T-cell (primary cell): ENCODE results near the gene ABLIM1. TPM values are rescaled to one million over a fixed set of nuclear protein-coding genes. Genes with fewer than 3 reads are reported as not detected.

Experiments used
- ATAC-seq, 4 experiments: fragments of 200-7000 bp in 3 of 4; fragments of 150-1000 bp in 1 of 4; cut with Tn5 transposase; replicated peaks in 1 of 4; 1 replicate in 3 of 4; 2 replicates in 1 of 4; pipeline ENCODE4 v1.10.0; 2021; ENCODE audit warnings: moderate library complexity in 3 of 4, mild to moderate bottlenecking in 2 of 4, moderate number of reproducible peaks in 1 of 4
- CTCF ChIA-PET, 2 donors: fragments of 300-600 bp; sonication (Branson Sonifier 250); formaldehyde crosslinking; loops; one replicate each; lab custom pipeline; 2022; ENCODE audit warnings: antibody characterized with exemption in 2 of 2; lab: Charles Lee
- POLR2A ChIA-PET, 2 donors: fragments of 300-600 bp; sonication (Branson Sonifier 250); formaldehyde crosslinking; loops; one replicate each; lab custom pipeline; 2022; ENCODE audit warnings: antibody characterized with exemption in 2 of 2; lab: Charles Lee
- DNase-seq, 35 experiments: peaks; one replicate each; pipeline versions ENCODE4 v3.0.0 to v3.0.0-alpha.2; 2013 to 2023
- H3K27ac ChIP-seq: one replicate; pipeline ENCODE4 v1.5.1; 2013; ENCODE audit warnings: low read length
- H3K27me3 ChIP-seq, 2 experiments: replicated peaks in 1 of 2; 1 replicate in 1 of 2; 2 replicates in 1 of 2; pipeline versions ENCODE4 v1.6.1 to v1.7.0; 2013; ENCODE audit warnings: low read length in 1 of 2, mixed read lengths in 1 of 2; ENCODE audit not compliant: control insufficient read depth in 2 of 2, insufficient read depth in 2 of 2; ENCODE audit errors: extremely low read depth in 1 of 2
- H3K36me3 ChIP-seq, 2 donors: 1 replicate in 1 of 2; 2 replicates in 1 of 2; pipeline versions ENCODE4 v1.6.1 to v1.7.0; 2013; ENCODE audit warnings: low read length in 1 of 2; ENCODE audit not compliant: control insufficient read depth in 2 of 2, insufficient read depth in 1 of 2; ENCODE audit errors: extremely low read depth in 1 of 2
- H3K4me1 ChIP-seq, 2 experiments: 1 replicate in 1 of 2; 2 replicates in 1 of 2; pipeline versions ENCODE4 v1.6.1 to v1.7.0; 2013; ENCODE audit warnings: low read length in 2 of 2, mixed read lengths in 1 of 2; ENCODE audit not compliant: insufficient read depth in 2 of 2, control insufficient read depth in 1 of 2; ENCODE audit errors: extremely low read depth in 1 of 2
- H3K4me3 ChIP-seq, 2 donors: 1 replicate in 1 of 2; 2 replicates in 1 of 2; pipeline versions ENCODE4 v1.5.1 to v1.7.0; 2013; ENCODE audit warnings: mild to moderate bottlenecking in 2 of 2, low read length in 1 of 2, moderate library complexity in 1 of 2; ENCODE audit not compliant: control insufficient read depth in 1 of 2; ENCODE audit errors: extremely low read depth in 1 of 2
- H3K9me3 ChIP-seq: 2 replicates; pipeline ENCODE4 v1.7.0; 2013
- H3K27ac Mint-ChIP-seq, 2 donors: one replicate each; pipeline ENCODE4 v1.8.0; 2020 to 2021; ENCODE audit warnings: mild to moderate bottlenecking in 2 of 2, mixed read lengths in 2 of 2
- H3K27me3 Mint-ChIP-seq, 2 donors: one replicate each; pipeline ENCODE4 v1.8.0; 2021 to 2022; ENCODE audit warnings: mixed read lengths in 2 of 2
- H3K36me3 Mint-ChIP-seq: one replicate; pipeline ENCODE4 v1.8.0; 2021; ENCODE audit warnings: mixed read lengths
- H3K4me1 Mint-ChIP-seq, 3 donors: one replicate each; pipeline ENCODE4 v1.8.0; 2020 to 2022; ENCODE audit warnings: mixed read lengths in 3 of 3, mild to moderate bottlenecking in 1 of 3
- H3K4me3 Mint-ChIP-seq, 3 donors: one replicate each; pipeline ENCODE4 v1.8.0; 2020 to 2022; ENCODE audit warnings: mild to moderate bottlenecking in 3 of 3, mixed read lengths in 3 of 3, moderate library complexity in 3 of 3
- H3K9me3 Mint-ChIP-seq, 3 donors: one replicate each; pipeline ENCODE4 v1.8.0; 2020 to 2022; ENCODE audit warnings: mixed read lengths in 3 of 3
- WGBS: methylation state at CpG from one replicate; pipeline ENCODE4 v1.1.5; 2013; ENCODE audit warnings: missing lambda C conversion rate; ENCODE audit not compliant: insufficient coverage; 5-methylcytosine and 5-hydroxymethylcytosine counted together
- total RNA-seq, 35 experiments: library from RNA in 6 of 35; stranded (reverse) in 6 of 35; fragments of 120-200 nt in 1 of 35; gene quantifications; one replicate each; pipeline versions ENCODE4 v1.2.1 to v1.2.4 and lab custom pipeline; 2013 to 2026

The ABLIM1 gene
- total RNA-seq, 5 donors from 2014 or later (not counting 1 experiment from before 2014, with no cell fraction given): 212 to 311 (median 266) TPM

DNA sequence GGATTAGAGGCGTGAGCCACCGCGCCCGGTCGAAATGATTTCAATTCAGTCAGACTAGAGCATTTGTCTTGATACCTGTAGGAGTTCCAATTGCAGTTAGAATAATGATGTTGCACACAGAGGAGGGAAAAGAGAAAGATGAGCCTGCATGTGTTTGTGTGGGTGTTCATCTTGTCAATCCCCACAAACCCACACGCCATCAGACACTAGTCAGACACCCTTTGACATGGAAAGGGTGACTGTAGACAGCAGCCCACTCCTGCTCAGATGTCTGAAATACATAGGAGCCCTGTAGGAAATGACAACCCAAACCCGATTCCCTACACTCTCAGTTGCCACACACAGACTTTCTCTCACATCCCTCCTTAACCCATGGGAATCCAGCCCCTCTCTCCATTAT is 92.0 kb downstream of the ABLIM1 start:
- Mint-ChIP-seq H3K4me1 (no peaks in the 10 kb centered on the region), H3K36me3 (no peaks in the 10 kb centered on the region), H3K27me3 (peaks cover 0 to 2% of the 10 kb centered on the region in 2 donors), H3K4me3 (no peak overlapping the region), H3K9me3 (no peaks in the 10 kb centered on the region), H3K27ac (no peak overlapping the region)
- Histone ChIP-seq H3K27ac (no peak overlapping the region), H3K27me3 (no peaks in the 10 kb centered on the region), H3K9me3 (no peaks in the 10 kb centered on the region), H3K4me1 (no peaks in the 10 kb centered on the region), H3K4me3 (no peak overlapping the region), H3K36me3 (no peaks in the 10 kb centered on the region)
- DNase-seq (no peak), ATAC-seq (no peak)
- ChIA-PET POLR2A (no interaction called here), CTCF (interaction anchor here in 1 of 2 donors (0.6 to 0.7 kb wide), 2 partner anchors 58 to 195 kb away, joined by 3 read pairs; no protein-coding TSS in a partner anchor)
- WGBS: 79% methylated on average over 3 of the region's 7 CpGs

DNA sequence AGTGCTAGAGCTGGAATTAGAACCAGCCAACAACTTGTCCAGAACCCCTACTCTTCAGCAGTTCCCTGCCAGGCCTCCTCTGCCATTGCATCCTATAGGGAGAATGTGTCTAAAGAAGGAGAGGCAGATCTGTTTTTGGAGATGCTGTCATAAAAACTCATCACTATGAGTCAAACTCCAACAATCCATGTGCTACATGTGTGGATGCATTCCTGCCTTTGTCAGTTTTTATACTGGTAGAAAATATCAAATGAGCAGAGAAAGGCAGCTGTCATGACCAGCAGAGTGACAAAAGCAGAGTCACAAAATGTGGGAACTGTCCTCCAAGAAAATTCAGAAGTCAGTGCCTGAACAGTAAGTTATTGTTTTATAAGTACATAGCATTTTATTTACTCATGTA is 93.0 kb downstream of the ABLIM1 start:
- CTCF ChIA-PET: no interaction called here
- no peaks in the 10 kb centered on the region for H3K9me3 Mint-ChIP-seq

DNA sequence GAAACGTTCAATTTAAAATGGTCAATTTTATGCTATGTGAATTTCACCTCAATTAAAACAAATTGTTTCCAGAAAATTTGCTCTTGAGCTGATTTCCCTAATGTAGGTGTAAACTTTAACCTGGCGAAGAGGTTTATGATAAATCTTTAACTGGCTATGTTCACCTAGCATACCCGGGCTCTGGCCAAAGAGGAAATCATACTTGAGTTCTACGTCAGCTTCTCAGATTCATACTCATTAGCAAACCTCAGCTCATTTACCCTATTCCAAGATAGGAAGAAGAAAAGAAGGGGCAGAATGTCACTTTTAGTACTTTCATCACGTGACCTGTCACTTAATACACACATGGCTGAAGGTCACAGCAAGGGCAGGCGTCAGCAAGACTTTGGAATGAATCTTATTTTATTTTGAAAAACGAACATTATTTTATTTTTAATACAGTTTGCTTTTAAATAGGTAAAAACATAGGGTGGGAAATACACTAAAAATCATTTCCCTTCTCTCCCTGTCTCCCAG is 97.0 kb downstream of the ABLIM1 start:
- H3K36me3 Mint-ChIP-seq: peaks cover 7% of the 10 kb centered on the region
- ChIA-PET POLR2A (interaction anchor here in 1 of 2 donors (0.6 kb wide), 1 partner anchor 218 kb away, joined by 3 read pairs; no protein-coding TSS in a partner anchor), CTCF (no interaction called here)
- H3K4me3 Mint-ChIP-seq: no peak overlapping the region
- no peaks in the 10 kb centered on the region for H3K27me3 ChIP-seq
- no peaks in the 10 kb centered on the region for H3K4me1 ChIP-seq
- H3K36me3 ChIP-seq: no peaks in the 10 kb centered on the region
- H3K4me1 Mint-ChIP-seq: no peaks in the 10 kb centered on the region
- no CpG with 5 or more reads among the region's 7 CpGs for WGBS
- H3K4me3 ChIP-seq: no peak overlapping the region
- H3K27me3 Mint-ChIP-seq: no peaks in the 10 kb centered on the region
- no peak overlapping the region for H3K27ac ChIP-seq
- no peak overlapping the region for H3K27ac Mint-ChIP-seq
- H3K9me3 Mint-ChIP-seq: peaks cover 6 to 9% (median 7%) of the 10 kb centered on the region in 3 donors
- ATAC-seq: no peak
- no peak for DNase-seq
- peaks cover 2% of the 10 kb centered on the region for H3K9me3 ChIP-seq

More for the DNA sequence above, 93.0 kb downstream of the ABLIM1 start:
- no peak overlapping the region for H3K4me3 Mint-ChIP-seq
- no peaks in the 10 kb centered on the region for H3K36me3 Mint-ChIP-seq
- ATAC-seq: no peak
- no peaks in the 10 kb centered on the region for H3K4me1 ChIP-seq
- POLR2A ChIA-PET: no interaction called here
- H3K9me3 ChIP-seq: no peaks in the 10 kb centered on the region
- H3K36me3 ChIP-seq: no peaks in the 10 kb centered on the region
- no peak overlapping the region for H3K27ac Mint-ChIP-seq
- H3K4me1 Mint-ChIP-seq: no peaks in the 10 kb centered on the region
- peaks cover 0 to 2% of the 10 kb centered on the region in 2 donors for H3K27me3 Mint-ChIP-seq
- DNase-seq: no peak
- H3K4me3 ChIP-seq: no peak overlapping the region
- no peak overlapping the region for H3K27ac ChIP-seq
- H3K27me3 ChIP-seq: no peaks in the 10 kb centered on the region

DNA sequence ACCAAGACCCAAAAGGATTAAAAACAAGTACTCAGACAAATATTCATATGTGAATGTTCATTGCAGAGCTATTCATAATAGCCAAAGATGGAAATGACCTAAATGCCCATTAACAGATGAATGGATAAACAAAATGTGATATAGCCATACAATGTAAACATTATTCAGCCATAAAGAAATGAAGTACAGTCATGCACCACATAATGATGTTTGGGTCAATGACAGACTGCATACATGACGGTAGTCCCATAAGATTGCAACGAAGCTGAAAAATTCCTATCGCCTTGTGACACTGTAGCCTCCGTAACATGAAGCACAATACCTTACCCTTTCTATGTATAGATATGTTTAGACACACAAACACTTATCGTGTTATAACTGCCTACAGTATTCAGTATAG is 97.9 kb downstream of the ABLIM1 start:
- Histone ChIP-seq H3K36me3 (no peaks in the 10 kb centered on the region), H3K4me3 (no peak overlapping the region), H3K4me1 (no peaks in the 10 kb centered on the region), H3K27me3 (no peaks in the 10 kb centered on the region), H3K27ac (no peak overlapping the region), H3K9me3 (peaks cover 2% of the 10 kb centered on the region)
- no CpG with 5 or more reads among the region's 5 CpGs for WGBS
- POLR2A ChIA-PET: no interaction called here
- Mint-ChIP-seq H3K9me3 (peaks cover 6 to 9% (median 7%) of the 10 kb centered on the region in 3 donors), H3K4me1 (no peaks in the 10 kb centered on the region), H3K27me3 (no peaks in the 10 kb centered on the region), H3K4me3 (no peak overlapping the region), H3K36me3 (peaks cover 7% of the 10 kb centered on the region), H3K27ac (no peak overlapping the region)
- ATAC-seq: no peak
- no peak for DNase-seq
- CTCF ChIA-PET: interaction anchor here in 1 of 2 donors (1.3 kb wide), 1 partner anchor 89 kb away, joined by 3 read pairs; no protein-coding TSS in a partner anchor

DNA sequence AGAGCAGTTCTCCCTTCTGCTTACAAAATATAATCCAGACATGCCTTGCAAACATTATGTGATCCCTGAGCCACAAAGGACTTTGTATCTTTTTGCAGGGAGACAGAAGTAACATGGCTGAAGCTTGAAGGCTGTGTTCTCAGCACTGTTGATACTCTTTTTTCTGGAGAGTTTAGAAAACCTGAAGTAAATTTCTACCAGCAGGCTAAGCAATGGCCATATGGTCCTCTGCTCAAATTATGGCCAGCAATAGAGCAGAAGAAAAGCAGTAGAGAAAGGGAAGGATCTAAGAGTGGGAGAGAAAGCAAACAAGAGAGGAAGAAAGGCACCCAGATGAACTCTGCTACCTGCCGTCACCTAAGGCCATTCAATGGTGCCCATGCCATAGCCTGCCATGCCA is 98.4 kb downstream of the ABLIM1 start:
- ChIA-PET POLR2A (no interaction called here), CTCF (interaction anchor here in 1 of 2 donors (1.3 kb wide), 1 partner anchor 89 kb away, joined by 3 read pairs; no protein-coding TSS in a partner anchor)
- ATAC-seq (no peak), DNase-seq (no peak)
- H3K9me3 Mint-ChIP-seq: peaks cover 6 to 9% (median 7%) of the 10 kb centered on the region in 3 donors
- H3K36me3 ChIP-seq: no peaks in the 10 kb centered on the region
- no peaks in the 10 kb centered on the region for H3K27me3 ChIP-seq
- peaks cover 7% of the 10 kb centered on the region for H3K36me3 Mint-ChIP-seq
- H3K4me1 ChIP-seq: no peaks in the 10 kb centered on the region
- 100% methylated on average over 1 of the region's 1 CpG for WGBS
- no peak overlapping the region for H3K27ac Mint-ChIP-seq
- no peak overlapping the region for H3K4me3 ChIP-seq
- no peaks in the 10 kb centered on the region for H3K27me3 Mint-ChIP-seq
- H3K9me3 ChIP-seq: peaks cover 2% of the 10 kb centered on the region
- H3K4me1 Mint-ChIP-seq: no peaks in the 10 kb centered on the region
- H3K4me3 Mint-ChIP-seq: no peak overlapping the region
- no peak overlapping the region for H3K27ac ChIP-seq

DNA sequence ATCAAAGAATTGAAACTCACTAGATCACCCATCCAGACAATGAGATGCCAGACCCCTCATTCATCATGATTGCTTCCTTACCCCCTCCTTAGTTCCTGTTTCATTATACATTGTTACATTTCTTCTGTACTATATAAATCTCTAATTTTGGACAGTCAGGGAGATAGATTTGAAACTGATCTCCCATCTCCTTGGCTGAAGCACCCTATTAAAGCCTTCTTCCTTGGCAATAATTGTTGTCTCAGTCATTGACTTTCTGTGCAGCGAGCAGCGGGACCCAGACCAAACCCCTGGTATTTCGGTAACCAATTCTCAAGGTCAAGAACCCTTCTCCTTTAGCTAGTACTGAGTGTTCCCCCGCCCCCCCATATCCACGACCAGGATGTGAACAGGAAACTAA is 100.2 kb downstream of the ABLIM1 start:
- no peaks in the 10 kb centered on the region for H3K4me1 ChIP-seq
- peaks cover 6 to 9% (median 7%) of the 10 kb centered on the region in 3 donors for H3K9me3 Mint-ChIP-seq
- H3K27me3 Mint-ChIP-seq: no peaks in the 10 kb centered on the region
- peaks cover 2% of the 10 kb centered on the region for H3K9me3 ChIP-seq
- H3K36me3 ChIP-seq: no peaks in the 10 kb centered on the region
- peaks cover 7% of the 10 kb centered on the region for H3K36me3 Mint-ChIP-seq
- H3K27me3 ChIP-seq: no peaks in the 10 kb centered on the region
- H3K27ac Mint-ChIP-seq: no peak overlapping the region
- POLR2A ChIA-PET: interaction anchor here in 1 of 2 donors (0.7 kb wide), 1 partner anchor 144 kb away, joined by 3 read pairs; no protein-coding TSS in a partner anchor
- ATAC-seq (no peak), DNase-seq (no peak)
- CTCF ChIA-PET: interaction anchor here in 1 of 2 donors (0.6 kb wide), 1 partner anchor 32 kb away, joined by 3 read pairs; no protein-coding TSS in a partner anchor
- WGBS: no CpG with 5 or more reads among the region's 5 CpGs
- no peak overlapping the region for H3K4me3 Mint-ChIP-seq
- H3K4me1 Mint-ChIP-seq: no peaks in the 10 kb centered on the region
- H3K4me3 ChIP-seq: no peak overlapping the region
- H3K27ac ChIP-seq: no peak overlapping the region
